HG03565 (cell line): ENCODE data around the gene MYOM1.
A peak's percentile ranks its signal among the peaks of the same experiment; 100 is the strongest.

Experiments used
- ATAC-seq: cut with Tn5 transposase; IDR thresholded peaks from one replicate; pipeline ENCODE4 v1.9.1; 2021; ENCODE audit warnings: mild to moderate bottlenecking, moderate library complexity; ENCODE audit not compliant: unreplicated experiment

MYOM1 gene

DNA sequence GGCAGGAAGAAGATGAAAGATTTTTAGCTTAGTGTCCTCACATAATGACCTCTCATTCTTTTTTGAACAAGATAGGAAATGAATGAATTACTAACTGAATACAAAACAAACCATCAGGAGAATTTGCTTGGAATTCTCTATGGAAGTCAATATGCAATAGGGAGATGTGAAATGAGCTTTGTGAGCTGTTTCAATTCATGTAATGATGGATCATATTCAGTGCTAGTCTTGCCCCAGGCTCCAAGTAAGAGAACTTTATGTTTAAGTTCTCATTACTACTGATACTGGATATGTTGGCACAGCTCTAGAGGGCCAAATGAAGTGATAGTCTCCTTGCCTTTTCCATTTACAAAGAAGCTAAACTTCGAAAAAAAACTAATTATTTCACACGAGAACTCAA is 29.2 kb downstream of the MYOM1 start:
- no peak for ATAC-seq

DNA sequence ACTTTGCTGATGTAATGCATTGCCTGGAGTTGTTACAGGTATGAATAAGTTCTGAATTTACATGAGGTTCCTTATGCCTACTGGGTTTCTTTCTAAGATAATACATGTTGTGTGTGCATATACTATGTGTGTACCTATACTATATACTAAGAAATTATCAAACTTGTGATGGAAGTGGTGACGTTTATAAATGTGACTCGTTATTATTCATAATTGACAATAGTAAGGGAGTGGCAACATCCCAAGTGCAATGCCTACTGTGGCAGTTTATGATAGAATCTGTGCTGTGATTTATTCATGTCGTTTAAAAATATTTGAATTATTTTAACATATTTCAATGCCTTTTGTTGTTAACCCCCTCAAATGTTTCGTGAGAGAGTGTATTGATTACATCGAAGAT is 29.9 kb downstream of the MYOM1 start:
- ATAC-seq: no peak

DNA sequence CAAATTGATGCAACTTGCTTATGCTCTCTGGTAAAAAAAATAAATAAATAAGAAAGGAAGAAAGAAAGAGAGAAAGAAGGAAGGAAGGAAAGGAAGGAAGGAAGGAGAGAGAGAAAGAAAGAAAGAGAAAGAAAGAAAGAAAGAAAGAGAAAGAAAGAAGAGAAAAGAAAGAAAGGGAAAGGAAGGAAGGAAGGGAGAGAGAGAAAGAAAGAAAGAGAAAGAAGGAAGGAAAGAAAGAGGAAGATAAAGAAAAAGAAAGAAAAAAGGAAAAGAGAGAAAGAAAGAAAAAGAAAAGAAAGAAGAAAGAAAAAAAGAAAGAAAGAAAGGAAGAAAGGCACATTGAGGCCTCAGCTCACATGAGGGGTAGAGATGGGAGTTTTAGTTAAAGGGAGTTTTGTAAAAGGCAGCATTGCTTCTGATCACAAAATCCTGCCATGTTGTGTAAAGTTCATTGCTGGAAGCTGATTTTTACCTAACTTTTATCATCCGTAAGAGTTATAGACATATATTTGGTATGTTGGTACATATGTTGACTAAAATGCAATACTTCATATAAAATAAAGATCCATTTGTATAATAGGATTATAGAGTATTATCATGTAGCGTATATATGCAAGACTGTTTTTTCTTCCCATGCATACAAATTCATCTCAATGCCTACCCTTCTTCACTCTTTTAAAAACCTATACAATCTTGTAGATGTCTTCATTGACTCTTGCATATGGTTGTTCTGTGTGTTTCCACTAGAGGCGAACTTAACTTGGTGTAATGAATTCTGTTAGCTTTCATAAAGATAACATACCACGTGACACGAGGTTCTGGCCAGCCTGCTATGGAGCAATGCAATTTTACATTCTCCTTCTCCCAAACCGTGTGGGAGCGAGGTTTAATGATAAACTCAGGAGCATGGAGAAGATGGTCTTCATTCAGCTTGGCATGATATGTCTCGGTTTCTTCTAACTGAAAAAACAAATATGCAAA is 32.8 kb downstream of the MYOM1 start:
- ATAC-seq: no peak

DNA sequence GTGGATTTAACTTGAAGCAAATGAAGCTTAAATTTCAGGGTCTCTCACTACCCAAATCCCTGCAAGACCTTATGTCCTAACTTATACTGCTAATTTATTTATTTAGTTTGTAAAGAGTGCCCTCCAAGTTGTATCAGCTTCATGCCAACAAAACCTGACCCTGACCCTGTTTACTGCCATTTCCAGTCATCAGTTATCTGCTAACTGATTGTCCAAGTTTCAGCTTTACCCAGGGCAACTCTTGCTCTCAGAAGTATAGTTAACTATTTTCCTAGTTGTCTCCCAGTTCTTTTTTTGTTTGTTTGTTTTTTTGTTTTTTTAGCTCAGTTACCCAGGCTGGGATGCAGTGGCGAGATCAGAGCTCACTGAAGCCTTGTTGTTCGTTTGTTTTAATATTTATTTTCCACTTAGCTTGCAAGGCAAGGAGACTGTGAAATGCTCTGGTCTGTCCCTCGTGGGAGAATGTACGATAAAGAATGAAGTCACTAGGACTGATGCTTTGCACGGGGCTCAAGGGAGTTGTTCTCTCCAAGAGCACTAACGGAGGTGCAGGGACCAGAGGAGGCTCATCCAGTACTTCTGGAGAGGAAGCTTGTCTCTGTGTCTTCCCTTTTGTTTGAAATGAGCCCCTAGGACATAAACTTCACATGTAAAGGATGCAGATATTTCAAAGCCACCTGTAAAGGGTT is 35.3 kb downstream of the MYOM1 start:
- ATAC-seq: no peak

DNA sequence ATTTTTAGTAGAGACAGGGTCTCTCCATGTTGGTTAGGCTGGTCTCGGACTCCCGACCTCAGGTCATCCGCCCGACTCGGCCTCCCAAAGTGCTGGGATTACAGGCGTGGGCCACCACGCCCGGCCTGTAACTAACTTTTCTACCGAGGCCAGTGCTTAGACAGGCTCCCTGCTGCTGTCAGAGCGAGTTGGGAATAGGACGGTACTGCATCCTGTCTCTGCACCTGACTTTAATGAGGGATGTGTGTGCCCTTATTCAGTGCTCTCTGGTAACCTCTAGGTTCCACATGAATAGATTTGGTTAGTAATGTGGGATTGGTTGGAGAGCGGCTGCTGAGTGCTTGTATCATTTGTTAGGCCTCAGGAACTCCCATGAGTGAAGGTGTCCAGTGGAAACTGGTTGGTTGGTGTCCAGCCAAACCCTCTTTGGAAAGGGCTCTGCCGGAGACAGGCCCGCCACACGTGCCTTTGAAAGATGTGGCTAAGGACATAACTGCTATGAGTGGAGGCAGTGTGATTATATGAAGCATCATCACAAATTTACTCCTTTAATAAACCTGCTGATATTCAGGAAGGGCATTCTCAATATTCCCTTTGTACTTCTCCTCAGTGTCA is 36.6 kb downstream of the MYOM1 start:
- ATAC-seq: no peak

DNA sequence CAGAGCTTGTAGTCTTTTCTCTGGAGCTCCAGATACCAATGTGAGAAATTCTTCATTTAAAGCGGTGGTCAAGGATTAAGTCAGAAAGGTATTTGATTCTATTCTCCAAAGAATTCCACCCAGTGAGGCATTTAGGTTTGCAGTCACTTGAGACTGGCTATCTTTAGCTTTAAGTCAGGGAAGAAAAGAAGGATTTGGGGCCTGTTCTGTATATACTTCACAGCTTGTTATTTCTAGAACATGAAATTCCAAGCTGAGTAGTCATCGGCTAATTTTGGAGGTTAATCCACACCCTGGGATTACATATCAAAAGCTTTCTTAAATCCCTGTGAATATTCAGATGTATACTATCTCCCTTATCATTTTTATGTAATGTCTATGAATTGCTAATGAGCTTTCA is 39.4 kb downstream of the MYOM1 start:
- ATAC-seq: no peak

DNA sequence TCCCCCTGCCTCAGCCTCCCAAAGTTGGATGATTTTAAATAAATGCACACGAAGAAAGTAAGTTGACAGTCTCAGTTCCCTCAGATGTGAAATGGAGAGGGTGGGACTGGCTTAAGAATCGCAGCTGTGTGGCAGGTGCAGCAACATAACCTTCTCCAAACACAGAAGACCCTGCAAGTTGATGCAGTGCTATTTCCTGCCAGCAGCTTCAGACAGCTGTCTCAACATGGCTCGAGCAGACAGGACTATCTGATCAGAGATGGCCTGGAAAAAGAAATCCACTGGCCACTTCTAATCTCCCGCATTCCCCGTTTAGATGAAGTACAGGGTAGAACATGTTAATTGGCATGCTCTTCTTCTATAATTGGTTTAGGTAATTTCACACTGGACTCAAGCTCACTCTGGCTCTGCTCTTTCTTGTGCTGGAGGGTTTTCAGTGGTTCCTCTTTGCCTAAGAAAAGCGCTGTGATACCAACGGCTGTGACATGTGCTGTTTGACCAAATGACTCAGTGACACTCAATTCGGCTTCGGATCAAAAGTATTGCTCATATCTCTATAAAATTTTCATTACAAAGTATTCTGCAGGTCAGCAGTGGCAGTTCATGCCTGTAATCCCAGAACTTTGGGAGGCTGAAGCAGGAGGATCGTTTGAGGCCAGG is 40.2 kb downstream of the MYOM1 start:
- no peak for ATAC-seq

DNA sequence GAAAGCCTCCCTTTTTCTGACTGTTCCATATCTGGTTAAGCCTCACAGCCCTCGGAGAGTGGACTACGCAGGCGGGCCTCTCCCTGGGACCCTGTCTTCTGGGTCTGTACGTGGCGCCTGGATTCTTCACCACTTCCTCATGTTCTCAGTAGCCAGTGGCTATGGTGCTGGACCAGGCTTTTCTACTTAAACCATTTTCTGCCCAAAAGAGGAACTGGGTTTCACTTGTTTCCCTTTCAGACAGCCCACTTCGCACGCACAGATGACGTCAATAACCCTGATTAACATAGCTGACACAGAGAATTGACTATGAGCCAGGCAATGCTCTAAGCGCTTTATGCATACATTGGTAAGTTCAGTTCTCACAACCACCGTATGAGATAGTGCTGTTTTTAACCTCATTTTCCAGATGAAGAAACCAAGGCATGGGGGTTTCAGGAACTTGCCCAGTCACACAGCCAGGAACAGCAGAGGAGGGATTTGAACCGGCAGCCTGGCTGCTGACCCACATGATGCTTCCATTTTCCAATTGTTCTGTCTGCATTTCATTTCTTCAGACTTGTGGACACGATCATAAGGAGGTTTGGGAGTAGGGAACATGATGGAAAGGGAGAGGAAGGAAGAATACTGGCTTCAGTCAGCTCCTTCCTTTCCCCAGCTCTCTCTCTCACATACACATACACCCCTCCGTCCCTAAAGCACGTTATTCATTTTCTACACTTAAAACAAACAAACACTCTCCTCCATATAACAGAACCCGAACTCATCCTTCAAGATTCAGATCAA is 41.7 kb downstream of the MYOM1 start:
- ATAC-seq: peak; percentile 85

DNA sequence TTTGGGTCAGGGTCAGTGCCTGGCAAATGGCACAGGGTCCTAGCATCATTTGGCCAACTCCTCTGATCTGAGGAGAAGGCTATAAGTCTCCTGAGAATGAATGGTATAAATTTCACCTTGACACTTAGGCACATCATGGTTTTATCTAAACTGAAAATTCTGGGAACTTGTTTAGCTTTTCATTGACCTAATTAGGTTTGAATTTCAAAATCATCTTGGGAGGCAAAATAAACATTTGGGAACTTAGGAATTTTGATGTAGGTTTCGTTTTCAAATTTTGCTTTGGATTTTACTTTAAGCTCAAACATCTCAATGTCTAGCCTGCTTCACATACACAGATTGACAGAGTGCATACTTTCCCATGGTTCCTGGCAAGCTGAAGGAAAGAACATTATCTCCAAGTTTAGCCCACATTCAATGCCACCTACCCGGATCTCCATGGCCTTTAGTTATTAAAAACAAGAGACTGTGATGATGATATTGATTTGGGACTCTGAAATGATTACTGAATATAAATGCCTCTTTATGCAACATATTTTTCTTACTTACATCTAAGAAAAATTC is 44.5 kb downstream of the MYOM1 start:
- no peak for ATAC-seq

DNA sequence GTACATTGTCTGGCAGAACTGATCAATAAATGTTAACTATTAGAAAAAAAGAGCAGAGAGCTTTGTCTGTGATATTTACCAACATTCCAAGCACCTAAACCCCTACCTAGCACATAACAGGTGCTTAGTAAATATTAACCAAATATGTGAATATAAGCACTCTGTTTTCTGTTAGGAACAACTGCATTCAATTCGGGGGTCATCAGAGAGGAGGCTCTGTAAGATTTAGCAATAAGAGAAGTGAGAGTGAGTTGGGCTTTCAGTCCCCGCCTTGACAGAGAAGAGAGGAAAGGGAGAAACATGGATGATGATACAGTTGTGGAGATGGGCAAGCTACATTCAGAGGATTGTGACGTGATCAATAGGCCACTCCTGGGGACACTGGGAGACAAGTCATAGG is 47.7 kb downstream of the MYOM1 start:
- ATAC-seq: no peak

DNA sequence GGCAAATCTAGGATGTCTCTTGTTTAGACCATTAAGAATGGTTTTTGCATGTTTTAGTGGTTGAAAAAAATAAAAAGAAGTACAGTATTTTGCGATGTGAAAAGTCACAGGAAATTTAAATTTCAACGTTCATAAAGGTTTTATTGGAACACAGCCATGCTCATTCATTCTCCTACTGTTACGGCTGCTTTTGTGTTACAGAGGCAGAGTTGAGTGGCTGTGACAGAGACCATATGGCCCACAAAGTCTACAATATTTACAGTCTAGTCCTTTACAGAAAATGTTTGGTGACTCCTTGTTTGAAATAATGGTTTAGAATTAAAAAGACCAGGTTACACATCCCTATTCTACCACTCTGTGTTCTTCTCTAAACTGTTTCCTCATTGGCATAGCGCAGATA is 48.1 kb downstream of the MYOM1 start:
- ATAC-seq: no peak

DNA sequence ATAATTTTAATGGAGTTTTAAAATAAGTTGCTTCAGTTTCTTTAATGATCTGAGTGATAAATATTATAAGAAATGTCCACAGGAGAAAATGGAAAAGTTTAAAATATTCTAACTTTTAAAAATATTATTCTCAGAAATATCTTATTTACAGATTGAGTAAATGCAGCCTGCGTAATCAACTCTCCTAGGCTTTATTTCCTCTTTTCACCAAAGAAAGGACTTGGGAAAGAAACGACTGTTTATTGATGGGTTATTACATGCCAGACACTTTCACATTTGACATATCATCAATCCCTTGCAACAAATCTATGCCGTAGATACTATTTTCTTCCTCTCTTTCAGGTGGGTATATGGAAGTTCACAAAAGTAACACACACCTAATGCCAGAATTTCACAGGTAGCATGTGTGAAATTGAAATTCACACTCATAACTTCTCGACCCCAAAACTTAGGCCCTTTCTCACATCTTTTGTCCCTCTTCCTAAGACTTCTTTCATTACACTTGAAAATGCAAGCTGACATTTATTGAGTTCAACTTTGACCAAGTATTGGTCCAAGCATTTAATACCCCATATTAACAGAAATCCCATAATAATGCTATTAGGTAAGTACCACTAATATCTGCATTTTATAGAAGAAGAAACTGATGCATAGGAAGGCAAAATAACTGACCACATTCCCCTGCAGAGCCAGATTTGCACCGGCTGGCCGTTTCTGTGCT is 49.2 kb downstream of the MYOM1 start:
- no peak for ATAC-seq

DNA sequence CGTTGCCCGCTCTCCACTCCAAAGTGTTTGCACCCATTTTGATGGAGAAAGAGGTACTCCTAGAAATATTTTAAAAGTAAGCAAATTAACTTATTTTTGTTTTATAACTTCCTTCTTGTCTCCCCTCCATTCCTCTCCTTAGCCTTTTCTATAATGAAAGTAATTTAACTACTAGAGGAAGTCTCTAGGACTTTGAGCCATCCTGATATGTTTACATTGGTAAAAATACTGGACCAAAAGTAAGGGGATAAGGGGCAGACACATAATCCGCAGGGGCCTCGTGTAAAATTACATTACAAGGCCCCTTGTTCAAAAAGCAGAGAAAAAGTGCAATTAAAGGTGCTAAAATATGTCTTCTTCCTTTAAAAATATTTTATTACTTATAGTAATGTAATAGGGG is 55.4 kb downstream of the MYOM1 start:
- ATAC-seq: no peak

DNA sequence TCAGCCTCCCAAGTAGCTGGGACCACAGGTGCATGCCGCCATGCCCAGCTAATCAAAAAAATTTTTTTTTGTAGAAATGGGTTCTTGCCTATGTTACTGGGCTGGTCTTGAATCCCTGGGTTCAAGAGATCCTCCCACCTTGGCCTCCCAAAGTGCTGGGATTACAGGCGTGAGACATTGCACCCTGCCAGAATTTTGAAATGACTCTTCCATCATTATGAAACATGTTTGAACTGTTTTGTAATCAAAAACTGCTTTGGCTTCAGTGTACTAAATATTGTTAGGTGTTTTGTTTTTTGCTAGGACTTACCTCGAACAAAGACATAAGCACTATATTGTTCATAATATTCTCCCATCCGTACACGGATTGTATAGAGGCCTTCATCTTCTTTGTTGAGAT is 55.8 kb downstream of the MYOM1 start:
- no peak for ATAC-seq

DNA sequence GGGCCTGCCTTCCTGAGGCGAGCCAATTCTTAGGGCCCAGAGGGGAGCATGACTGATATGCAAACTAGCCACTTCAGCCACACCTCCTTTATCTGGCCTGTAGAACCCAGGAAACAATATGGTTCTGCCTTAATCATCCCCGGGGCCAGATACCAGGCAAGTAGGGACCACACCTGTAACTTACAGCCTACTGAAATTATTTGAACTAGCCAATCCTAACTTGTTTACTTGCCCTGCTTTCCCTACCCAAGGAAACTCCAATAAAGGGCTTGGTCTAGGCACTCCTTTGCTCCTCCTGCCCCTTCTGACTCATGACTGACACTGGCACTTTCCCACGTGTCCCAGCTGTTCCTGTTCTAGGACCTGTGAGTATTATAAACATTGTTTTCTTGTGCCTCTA is 57.6 kb downstream of the MYOM1 start:
- ATAC-seq: no peak

DNA sequence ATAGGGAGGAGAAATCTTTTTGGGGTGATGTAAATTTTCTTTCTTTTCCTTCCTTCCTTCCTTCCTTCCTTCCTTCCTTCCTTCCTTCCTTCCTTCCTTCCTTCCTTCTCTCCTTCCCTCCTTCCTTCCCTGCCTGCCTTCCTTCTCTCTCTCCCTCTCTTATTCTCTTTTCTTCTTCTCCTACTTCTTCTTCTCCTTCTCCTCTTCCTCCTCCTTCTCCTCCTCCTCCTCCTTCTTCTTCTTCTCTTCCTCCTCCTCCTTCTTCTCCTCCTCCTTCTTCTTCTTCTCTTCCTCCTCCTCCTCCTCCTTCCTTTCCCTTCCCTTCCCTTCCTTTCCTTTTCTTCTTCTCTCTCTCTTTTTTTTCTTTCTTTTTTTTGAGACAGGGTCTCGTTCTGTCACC is 59.9 kb downstream of the MYOM1 start:
- no peak for ATAC-seq

DNA sequence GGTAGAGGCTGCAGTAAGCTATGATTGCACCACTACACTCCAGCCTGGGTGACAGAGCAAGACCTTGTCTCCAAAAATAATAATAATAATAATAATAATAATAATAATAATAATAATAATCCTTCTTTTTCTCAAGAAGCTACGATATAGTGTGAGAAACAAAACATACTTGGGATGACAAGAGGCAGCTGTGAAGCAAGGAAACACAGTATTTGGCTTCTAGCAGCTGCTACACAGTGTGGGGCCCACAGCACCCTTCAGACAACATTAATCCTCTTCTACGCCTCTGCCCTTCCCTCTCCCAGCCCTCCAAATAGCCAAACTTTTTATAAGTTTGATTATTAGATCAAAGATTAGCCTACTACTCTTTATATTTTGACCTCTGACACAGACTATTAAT is 62.2 kb downstream of the MYOM1 start:
- ATAC-seq: no peak

DNA sequence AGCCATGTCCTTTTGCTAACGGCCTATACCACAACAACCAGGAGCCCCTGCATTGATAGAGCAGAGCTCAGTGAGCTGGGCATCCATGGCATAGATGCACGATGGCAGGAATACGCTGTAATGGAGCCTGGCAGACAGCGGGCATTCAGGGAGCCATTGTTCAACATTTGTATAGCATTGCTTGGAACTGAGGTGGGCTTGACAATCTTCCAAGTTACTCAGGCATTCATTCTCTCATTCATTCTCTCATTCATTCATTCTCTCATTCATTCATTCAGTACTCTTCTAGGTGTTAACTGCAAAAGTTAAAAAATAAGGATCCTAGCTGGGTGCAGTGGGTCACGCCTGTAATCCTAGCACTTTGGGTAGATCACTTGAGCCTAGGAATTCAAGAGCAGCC is 62.7 kb downstream of the MYOM1 start:
- ATAC-seq: no peak

DNA sequence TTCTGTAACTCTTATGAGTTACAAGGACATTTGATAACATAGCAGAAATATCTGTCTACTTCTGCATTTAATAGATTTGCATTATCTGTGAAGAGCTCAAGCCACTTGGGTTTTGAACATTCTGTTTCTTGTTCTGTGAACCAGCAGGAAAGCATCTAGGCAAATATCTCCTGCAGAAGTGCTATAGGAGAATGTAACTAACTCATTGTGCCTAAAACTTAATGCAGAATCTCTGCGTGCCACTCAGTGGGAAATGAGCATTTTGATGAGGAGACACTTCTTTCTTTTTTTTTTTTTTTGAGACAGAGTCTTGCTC is 63.5 kb downstream of the MYOM1 start:
- no peak for ATAC-seq

DNA sequence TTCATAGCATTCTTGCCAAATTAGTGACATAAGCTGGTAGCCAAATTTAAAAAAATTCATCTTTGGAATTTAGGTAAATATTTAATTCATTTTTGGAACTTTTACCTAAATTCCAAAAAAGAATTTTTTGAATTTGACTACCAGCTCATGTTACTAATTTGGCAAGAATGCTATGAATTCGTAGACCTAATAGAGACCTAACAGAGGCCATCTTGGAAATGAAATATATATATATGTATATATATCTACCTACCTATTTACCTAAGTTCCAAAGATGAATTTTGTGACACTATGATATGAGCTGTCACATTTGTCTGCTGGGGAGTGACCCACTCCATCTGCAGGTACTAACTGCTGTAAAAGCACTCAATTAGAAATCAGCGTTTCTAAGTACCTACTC is 65.6 kb downstream of the MYOM1 start:
- no peak for ATAC-seq
